Bronchial epithelial cell (primary cell): ENCODE results near the gene MTG1. TPM values are rescaled to one million over a fixed set of nuclear protein-coding genes. Genes with fewer than 3 reads are reported as not detected.

Experiments
- DNase-seq: peaks from one replicate; pipeline ENCODE4 v3.0.0-alpha.2; 2010; ENCODE audit warnings: low read depth
- FAIRE-seq: peaks from 2 replicates; lab custom pipeline; 2011; peaks lifted over from hg19 to GRCh38; lab: Jason Lieb, UNC
- H3K27me3 ChIP-seq: 2 replicates; pipeline ENCODE4 v1.5.1; 2011; ENCODE audit warnings: low read length; ENCODE audit not compliant: control insufficient read depth, insufficient read depth
- H3K36me3 ChIP-seq: 2 replicates; pipeline ENCODE4 v1.5.1; 2011; ENCODE audit warnings: low read length; ENCODE audit not compliant: control insufficient read depth, insufficient read depth
- H3K4me3 ChIP-seq: 2 replicates; pipeline ENCODE4 v1.5.1; 2011; ENCODE audit warnings: mild to moderate bottlenecking, low read depth, low read length, control low read depth
- total RNA-seq: library from RNA; depleted of rRNA; stranded (reverse); fragments of >200 nt; gene quantifications from 2 replicates; pipeline ENCODE4 v1.2.1, GENCODE V29; 2014
- TF ChIP-seq, protein P1 (sequence below): IDR thresholded peaks from 2 replicates; pipeline ENCODE4 v1.5.1; 2011; ENCODE audit warnings: mild to moderate bottlenecking, moderate library complexity, low read length, control low read depth, inconsistent platforms; ENCODE audit not compliant: insufficient read depth, severe bottlenecking

The MTG1 gene
- total RNA-seq, 1 donor from 2014 or later, result 20.5 TPM

DNA sequence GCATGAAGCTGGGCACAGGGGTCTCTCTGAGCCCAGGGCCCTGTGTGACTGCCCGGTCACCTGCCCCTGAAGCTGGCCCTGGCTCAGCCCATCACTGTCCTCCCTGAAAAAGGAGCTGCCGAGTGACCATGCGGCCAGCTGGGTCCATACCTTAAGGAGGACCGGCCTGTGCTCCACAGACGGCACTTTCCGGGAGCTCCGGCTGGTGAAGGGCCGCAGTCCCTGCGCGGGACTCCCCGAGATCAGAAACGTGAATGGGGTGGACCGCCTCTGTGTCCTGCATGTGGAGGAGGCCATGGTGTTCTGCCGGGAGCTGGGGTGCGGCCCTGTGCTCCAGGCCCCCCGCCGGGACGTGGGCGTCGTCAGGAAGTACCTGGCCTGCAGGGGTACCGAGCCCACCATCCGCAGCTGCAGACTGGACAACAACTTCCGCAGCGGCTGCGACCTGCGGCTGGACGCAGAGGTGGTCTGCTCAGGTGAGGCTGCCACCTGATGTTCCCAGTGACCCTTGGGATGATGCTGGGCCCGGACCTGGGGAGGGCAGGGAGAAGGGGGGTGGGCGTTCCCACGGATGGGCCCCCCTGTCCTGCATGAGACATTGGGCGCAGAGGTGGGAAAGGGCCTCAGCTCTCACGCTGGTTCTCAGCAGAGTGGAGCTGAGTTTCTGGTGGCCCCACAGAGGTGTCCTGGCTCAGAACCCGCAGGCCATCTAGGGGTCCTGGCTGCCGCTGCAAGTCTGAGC is 63.3 kb downstream of the MTG1 start:
- Histone ChIP-seq H3K4me3 (no peak overlapping the region), H3K27me3 (no peaks in the 10 kb centered on the region), H3K36me3 (no peaks in the 10 kb centered on the region)
- TF ChIP-seq, protein P1, sequence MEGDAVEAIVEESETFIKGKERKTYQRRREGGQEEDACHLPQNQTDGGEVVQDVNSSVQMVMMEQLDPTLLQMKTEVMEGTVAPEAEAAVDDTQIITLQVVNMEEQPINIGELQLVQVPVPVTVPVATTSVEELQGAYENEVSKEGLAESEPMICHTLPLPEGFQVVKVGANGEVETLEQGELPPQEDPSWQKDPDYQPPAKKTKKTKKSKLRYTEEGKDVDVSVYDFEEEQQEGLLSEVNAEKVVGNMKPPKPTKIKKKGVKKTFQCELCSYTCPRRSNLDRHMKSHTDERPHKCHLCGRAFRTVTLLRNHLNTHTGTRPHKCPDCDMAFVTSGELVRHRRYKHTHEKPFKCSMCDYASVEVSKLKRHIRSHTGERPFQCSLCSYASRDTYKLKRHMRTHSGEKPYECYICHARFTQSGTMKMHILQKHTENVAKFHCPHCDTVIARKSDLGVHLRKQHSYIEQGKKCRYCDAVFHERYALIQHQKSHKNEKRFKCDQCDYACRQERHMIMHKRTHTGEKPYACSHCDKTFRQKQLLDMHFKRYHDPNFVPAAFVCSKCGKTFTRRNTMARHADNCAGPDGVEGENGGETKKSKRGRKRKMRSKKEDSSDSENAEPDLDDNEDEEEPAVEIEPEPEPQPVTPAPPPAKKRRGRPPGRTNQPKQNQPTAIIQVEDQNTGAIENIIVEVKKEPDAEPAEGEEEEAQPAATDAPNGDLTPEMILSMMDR, result no peak
- DNase-seq, result no peak
- FAIRE-seq, result no peak

DNA sequence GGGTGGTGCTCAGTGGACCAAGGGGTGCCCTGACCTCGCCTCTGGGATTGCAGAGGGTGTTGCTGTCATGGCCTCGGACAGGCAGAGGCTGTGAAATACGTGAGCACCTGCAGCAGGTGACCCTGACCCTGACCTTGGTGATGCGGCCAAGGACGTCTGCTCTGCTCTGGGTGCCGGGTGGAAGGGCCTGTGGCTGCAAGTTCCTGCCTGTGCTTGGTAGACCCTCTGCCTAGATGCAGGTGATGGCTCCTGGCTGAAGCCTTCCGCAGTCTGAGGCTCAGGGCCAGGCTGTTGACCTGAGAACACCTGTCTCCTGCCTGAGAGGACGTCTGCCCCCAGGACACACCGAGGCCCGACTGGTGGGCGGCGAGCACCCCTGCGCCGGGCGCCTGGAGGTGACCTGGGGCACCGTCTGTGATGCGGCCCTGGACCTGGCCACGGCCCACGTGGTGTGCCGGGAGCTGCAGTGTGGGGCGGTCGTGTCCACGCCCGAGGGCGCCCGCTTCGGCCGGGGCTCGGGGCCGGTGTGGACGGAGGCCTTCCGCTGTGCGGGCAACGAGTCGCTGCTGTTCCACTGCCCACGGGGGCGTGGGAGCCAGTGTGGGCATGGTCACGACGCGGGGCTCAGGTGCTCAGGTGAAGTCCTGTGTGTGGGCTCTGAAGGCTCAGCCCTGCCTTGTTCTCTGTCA is 64.2 kb downstream of the MTG1 start:
- FAIRE-seq (no peak), DNase-seq (no peak)
- TF ChIP-seq, protein P1, result no peak
- Histone ChIP-seq H3K4me3 (no peak overlapping the region), H3K27me3 (no peaks in the 10 kb centered on the region), H3K36me3 (no peaks in the 10 kb centered on the region)

DNA sequence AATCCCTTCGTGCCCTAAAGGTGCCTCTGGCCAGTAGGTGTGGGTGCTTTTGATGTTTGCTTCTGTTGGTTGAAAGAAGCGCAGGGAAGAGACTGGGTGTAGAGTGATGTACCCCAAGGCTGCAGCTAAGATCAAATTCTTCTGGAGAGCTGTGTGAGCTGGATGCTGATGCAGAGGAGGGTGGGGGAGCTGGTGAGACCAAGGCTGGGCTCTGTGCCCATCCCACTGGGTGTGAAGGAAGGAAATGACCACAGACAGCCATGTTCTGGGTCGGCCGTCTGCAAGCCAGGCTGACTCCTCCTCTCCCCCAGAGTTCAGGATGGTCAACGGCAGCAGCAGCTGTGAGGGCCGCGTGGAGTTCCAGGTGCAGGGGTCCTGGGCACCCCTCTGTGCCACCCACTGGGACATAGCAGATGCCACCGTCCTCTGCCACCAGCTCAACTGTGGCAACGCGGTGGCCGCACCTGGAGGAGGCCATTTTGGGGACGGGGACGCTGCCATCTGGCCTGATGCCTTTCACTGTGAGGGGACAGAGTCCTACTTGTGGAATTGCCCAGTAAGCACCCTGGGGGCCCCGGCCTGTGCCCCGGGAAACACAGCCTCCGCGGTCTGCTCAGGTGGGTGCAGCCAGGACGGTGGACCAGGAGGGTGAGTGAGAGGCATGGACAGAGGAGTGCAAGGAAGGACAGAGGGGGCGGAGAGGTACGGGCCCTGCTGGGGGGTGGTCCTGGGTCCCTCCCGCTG is 64.9 kb downstream of the MTG1 start:
- H3K4me3 ChIP-seq, result no peak overlapping the region
- no peaks in the 10 kb centered on the region for H3K27me3 ChIP-seq
- TF ChIP-seq, protein P1, result no peak
- DNase-seq (no peak), FAIRE-seq (no peak)
- no peaks in the 10 kb centered on the region for H3K36me3 ChIP-seq

DNA sequence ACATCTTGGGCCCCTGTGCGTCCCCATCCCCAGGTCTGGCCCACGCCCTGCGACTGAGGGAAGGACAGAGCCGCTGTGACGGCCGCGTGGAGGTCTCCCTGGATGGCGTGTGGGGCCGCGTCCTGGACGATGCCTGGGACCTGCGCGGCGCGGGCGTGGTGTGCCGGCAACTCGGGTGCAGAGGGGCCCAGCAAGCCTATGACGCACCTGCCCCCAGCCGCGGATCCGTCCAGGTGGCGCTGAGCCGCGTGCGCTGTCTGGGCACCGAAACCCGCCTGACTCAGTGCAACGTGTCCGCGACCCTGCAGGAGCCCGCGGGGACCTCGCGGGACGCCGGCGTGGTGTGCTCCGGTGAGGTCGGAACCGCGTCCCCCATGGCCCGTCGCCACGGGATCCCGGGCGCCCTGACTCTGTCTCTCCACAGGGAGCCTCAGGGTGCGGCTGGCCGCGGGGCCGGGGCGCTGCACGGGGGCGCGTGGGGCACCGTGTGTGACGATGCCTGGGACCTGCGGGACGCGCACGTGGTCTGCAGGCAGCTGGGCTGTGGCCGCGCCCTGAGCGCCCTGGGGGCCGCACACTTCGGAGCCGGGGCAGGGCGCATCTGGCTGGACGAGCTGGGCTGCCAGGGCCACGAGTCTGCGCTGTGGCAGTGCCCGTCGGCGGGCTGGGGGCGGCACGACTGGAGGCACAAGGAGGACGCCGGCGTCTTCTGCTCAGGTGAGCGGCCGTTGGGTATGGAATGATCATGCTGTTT is 65.7 kb downstream of the MTG1 start:
- DNase-seq (no peak), FAIRE-seq (no peak)
- H3K4me3 ChIP-seq, result no peak overlapping the region

DNA sequence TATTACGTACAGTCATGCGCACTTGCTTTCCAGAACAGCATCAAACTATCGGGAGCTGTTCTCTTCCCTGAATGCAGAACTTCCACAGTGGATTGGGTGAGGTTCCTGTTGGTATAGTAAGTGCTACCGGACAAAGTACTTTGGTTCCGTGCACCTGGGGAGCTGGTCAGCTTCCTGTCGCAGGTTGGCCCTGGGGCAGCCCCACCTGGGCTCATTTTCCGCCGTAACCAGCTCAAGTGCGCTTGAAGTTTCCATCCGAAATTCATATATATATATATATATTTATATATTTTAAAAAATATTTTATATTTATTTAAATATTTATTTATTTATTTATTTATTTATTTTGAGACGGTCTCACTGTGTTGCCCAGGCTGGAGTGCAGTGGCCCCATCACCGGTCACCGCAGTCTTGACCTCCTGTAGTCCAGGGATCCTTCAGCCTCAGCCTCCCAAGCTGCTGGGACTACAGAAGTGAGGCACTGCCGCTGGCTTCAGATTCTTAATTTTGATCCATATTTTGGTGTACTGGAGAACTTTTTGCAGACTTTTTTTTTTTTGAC is 66.3 kb downstream of the MTG1 start:
- H3K36me3 ChIP-seq, result no peaks in the 10 kb centered on the region
- TF ChIP-seq, protein P1, result no peak
- H3K4me3 ChIP-seq, result no peak overlapping the region
- no peaks in the 10 kb centered on the region for H3K27me3 ChIP-seq
- no peak for DNase-seq
- FAIRE-seq, result no peak

More for the DNA sequence above, 65.7 kb downstream of the MTG1 start:
- H3K27me3 ChIP-seq, result no peaks in the 10 kb centered on the region
- no peaks in the 10 kb centered on the region for H3K36me3 ChIP-seq
- TF ChIP-seq, protein P1, result no peak
